Testis (tissue), 2 donors: ENCODE measurements around the gene PTRH2.

Experiments
- POLR2A ChIP-seq: fragments of 450-650 bp; IDR thresholded peaks from one replicate; pipeline ENCODE4 v1.6.1; 2017; ENCODE audit warnings: antibody characterized with exemption, mild to moderate bottlenecking, moderate library complexity
- TF ChIP-seq, protein P1 (sequence below), 3 experiments: fragments of 450-650 bp in 2 of 3; fragments of 200-600 bp in 1 of 3; sonication (generic) in 1 of 3; IDR thresholded peaks; one replicate each; pipeline ENCODE4 v1.5.1; 2016 to 2019; ENCODE audit warnings: antibody characterized with exemption in 3 of 3, mild to moderate bottlenecking in 2 of 3, moderate library complexity in 1 of 3

DNA sequence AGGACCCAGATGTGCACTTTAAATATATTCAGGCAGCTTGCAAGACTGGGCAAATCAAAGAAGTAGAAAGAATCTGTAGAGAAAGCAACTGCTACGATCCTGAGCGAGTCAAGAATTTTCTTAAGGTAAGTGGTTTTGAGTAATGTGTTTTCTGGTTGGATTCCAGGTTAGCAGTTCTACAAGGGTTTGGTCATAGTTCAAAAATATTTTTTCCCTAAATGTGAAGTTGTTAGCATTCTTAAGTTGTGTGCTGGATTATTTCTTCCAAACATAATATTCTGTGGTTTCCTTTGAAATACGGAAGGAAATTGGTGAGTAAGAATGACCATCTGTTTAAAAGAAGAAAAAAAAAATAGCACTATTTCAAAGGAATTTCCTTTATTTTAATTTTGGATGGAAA, 38.4 kb downstream of the PTRH2 start:
- TF ChIP-seq, protein P1, sequence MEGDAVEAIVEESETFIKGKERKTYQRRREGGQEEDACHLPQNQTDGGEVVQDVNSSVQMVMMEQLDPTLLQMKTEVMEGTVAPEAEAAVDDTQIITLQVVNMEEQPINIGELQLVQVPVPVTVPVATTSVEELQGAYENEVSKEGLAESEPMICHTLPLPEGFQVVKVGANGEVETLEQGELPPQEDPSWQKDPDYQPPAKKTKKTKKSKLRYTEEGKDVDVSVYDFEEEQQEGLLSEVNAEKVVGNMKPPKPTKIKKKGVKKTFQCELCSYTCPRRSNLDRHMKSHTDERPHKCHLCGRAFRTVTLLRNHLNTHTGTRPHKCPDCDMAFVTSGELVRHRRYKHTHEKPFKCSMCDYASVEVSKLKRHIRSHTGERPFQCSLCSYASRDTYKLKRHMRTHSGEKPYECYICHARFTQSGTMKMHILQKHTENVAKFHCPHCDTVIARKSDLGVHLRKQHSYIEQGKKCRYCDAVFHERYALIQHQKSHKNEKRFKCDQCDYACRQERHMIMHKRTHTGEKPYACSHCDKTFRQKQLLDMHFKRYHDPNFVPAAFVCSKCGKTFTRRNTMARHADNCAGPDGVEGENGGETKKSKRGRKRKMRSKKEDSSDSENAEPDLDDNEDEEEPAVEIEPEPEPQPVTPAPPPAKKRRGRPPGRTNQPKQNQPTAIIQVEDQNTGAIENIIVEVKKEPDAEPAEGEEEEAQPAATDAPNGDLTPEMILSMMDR (IDR thresholded peaks at IDR 0.05), result no peak
- TF ChIP-seq POLR2A, result no peak
